Spleen (tissue), 7 donors: ENCODE data around the gene NHSL1.

Source experiments
- POLR2A ChIP-seq, 3 donors: fragments of 450-650 bp; IDR thresholded peaks; one replicate each; pipeline ENCODE4 v1.5.1; 2017; ENCODE audit warnings: antibody characterized with exemption in 3 of 3, mild to moderate bottlenecking in 1 of 3
- TF ChIP-seq, protein P1 (sequence below), 11 experiments: fragments of 200-600 bp in 7 of 11; fragments of 450-650 bp in 4 of 11; sonication (generic) in 4 of 11; IDR thresholded peaks in 8 of 11; conservative IDR thresholded peaks in 3 of 11; 1 replicate in 7 of 11; 2 replicates in 4 of 11; pipeline versions ENCODE4 v1.4.0 to v1.8.0; 2016 to 2021; ENCODE audit warnings: antibody characterized with exemption in 11 of 11, inconsistent platforms in 4 of 11, mild to moderate bottlenecking in 1 of 11
- donor health status: DM: no; HTN: no; CAD: no; lungs with moderate emphysema.
- donor health status: DM: no; HTN: no; CAD: no.
- donor health status: DM: no; HTN: no; CAD: no.

- TF ChIP-seq, protein P1, sequence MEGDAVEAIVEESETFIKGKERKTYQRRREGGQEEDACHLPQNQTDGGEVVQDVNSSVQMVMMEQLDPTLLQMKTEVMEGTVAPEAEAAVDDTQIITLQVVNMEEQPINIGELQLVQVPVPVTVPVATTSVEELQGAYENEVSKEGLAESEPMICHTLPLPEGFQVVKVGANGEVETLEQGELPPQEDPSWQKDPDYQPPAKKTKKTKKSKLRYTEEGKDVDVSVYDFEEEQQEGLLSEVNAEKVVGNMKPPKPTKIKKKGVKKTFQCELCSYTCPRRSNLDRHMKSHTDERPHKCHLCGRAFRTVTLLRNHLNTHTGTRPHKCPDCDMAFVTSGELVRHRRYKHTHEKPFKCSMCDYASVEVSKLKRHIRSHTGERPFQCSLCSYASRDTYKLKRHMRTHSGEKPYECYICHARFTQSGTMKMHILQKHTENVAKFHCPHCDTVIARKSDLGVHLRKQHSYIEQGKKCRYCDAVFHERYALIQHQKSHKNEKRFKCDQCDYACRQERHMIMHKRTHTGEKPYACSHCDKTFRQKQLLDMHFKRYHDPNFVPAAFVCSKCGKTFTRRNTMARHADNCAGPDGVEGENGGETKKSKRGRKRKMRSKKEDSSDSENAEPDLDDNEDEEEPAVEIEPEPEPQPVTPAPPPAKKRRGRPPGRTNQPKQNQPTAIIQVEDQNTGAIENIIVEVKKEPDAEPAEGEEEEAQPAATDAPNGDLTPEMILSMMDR (IDR thresholded peaks at IDR 0.05 in 8 of 11, conservative IDR thresholded peaks at IDR 0.05 in 3 of 11) = no peak
- TF ChIP-seq POLR2A (IDR thresholded peaks at IDR 0.05) = no peak
Measured at GRCh38 chr6:138538390-138539031, 39.2 kb upstream of the NHSL1 start.
